Frontal cortex (tissue), 4 donors: Measurements from ENCODE around the gene NEBL. TPM values are rescaled to one million over a fixed set of nuclear protein-coding genes. Genes with fewer than 3 reads are reported as not detected.
"Not testable (repeated sequence)": the region's sequence is repeated elsewhere in the genome, so short reads cannot be mapped to it uniquely, and the experiment has no call there.

Experiments
- DNase-seq, 2 donors: peaks; one replicate each; pipeline ENCODE4 v3.0.0; 2012; ENCODE audit warnings: low spot score in 2 of 2
- FAIRE-seq: peaks from 2 replicates; lab custom pipeline; 2012; peaks lifted over from hg19 to GRCh38; lab: Jason Lieb, UNC
- total RNA-seq: library from RNA; depleted of rRNA; stranded (reverse); fragments of >200 nt; gene quantifications from one replicate; pipeline ENCODE4 v1.2.3, GENCODE V29; 2014
- donor health status: control.
- donor health status: control.
- donor health status: control.

Gene NEBL, protein sequence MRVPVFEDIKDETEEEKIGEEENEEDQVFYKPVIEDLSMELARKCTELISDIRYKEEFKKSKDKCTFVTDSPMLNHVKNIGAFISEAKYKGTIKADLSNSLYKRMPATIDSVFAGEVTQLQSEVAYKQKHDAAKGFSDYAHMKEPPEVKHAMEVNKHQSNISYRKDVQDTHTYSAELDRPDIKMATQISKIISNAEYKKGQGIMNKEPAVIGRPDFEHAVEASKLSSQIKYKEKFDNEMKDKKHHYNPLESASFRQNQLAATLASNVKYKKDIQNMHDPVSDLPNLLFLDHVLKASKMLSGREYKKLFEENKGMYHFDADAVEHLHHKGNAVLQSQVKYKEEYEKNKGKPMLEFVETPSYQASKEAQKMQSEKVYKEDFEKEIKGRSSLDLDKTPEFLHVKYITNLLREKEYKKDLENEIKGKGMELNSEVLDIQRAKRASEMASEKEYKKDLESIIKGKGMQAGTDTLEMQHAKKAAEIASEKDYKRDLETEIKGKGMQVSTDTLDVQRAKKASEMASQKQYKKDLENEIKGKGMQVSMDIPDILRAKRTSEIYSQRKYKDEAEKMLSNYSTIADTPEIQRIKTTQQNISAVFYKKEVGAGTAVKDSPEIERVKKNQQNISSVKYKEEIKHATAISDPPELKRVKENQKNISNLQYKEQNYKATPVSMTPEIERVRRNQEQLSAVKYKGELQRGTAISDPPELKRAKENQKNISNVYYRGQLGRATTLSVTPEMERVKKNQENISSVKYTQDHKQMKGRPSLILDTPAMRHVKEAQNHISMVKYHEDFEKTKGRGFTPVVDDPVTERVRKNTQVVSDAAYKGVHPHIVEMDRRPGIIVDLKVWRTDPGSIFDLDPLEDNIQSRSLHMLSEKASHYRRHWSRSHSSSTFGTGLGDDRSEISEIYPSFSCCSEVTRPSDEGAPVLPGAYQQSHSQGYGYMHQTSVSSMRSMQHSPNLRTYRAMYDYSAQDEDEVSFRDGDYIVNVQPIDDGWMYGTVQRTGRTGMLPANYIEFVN
- total RNA-seq: 64.0 TPM

DNA sequence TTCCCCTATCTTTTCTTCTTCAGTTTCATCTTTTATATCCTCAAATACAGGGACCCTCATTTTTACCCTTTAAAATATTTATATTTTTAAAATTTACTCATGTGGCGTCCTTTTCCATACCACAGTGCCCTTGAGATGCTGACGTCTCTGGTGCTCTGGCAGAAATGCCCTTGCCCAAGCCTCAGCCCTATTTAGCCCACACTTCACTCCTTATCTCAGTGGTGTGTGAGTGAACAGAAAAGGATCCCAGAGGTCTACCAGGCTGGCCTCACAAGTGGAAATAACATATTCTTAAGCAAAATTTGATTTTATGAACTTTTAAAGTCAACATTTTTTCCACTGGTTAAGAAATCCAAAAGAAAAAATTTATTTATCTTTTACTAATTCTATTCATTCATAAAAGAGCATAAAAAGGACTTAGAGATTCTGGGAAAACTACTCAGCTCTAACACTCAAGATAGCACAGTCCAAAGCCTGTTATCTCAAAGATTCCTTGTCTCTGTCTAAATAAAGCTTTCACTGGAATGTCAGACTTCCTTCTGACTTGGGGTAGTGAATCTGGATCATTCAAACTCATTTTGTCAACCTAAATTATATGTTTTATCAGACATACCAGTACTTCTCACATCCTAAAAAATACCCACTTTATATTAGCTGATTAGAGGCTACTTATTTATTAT lies at the start of gene NEBL:
Gene NEBL (minus strand): TSS at position 166 of the 680 bp plus-strand sequence. CDS start 106 bp downstream, at position 60.
- FAIRE-seq (no peak), DNase-seq (no peak)

DNA sequence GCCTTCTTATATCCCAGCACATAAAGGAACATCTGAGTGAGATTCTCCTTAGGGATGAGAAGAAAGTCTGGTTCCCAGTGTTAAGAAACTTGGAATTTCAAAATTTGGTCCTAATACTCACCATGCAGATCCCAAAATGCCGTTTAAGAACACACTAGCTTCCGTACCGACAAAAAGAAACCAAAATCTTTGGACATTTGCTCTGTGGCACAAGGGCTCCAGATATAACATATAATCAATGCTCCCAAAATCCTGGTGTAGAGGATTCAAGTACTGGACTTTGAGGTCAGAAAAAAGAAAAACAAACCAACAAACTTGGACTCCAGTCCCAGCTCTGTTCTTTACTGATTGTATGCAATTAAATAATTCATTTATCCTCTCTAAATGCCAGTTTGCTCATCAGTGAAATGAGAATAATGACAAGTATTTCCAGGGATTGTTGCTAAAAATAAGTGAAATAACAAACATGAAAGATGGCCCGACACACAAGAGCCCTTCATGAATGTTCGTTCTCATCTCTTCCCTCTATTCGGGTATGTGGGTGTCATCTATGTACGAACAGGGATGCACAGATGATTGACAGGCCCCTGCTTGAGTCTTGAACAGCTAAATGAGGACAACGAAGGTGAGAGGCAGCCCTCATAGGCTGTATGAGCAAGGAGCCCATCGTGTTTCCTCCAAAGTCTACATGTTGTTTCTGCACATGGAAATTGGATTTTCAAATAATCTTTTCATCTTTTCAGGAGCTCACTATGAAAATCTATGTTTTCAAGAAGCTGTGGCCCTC lies 48.6 kb upstream of the NEBL start:
- FAIRE-seq: no peak
- no peak for DNase-seq

DNA sequence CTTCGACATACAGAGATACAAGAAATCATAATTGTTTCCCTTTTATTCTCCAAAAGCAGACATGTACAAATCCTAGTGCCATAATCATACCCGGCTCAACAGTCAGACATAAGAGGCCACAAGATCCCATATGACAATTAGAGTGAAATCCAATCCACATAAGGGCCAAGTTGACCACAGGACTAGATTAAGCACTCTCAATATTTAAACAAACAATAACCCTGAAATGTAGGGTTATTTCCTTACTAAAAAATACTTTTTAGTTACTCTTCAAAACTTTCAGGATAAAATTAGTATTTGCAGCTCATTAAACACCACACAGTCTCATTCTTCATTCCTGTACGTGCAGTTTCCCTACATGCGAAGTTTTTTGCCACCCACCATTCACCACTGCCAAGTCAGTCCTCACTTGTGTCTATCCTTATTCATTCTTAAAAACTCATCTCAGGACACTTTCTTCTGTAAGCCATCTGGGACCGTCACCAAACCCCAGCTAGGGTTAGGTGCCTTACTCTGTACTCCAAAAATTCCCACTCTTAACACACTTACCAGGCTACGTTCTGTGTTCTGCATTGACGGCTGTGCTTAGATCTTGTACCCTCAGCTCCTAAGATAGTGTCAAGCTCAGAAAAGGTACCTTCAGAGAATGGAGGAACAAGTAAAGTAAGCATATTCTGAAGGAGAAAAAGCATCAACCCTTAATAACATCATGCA lies 47.8 kb upstream of the NEBL start:
- DNase-seq: no peak
- FAIRE-seq: no peak

DNA sequence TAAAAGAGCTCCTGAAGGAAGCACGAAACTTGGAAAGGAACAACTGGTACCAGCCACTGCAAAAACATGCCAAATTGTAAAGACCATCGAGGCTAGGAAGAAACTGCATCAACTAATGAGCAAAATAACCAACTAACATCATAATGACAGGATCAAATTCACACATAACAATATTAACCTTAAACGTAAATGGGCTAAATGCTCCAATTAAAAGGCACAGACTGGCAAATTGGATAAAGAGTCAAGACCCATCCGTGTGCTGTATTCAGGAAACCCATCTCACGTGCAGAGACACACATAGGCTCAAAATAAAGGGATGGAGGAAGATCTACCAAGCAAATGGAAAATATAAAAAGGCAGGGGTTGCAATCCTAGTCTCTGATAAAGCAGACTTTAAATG lies 42.3 kb upstream of the NEBL start:
- not testable (repeated sequence) for FAIRE-seq, DNase-seq

DNA sequence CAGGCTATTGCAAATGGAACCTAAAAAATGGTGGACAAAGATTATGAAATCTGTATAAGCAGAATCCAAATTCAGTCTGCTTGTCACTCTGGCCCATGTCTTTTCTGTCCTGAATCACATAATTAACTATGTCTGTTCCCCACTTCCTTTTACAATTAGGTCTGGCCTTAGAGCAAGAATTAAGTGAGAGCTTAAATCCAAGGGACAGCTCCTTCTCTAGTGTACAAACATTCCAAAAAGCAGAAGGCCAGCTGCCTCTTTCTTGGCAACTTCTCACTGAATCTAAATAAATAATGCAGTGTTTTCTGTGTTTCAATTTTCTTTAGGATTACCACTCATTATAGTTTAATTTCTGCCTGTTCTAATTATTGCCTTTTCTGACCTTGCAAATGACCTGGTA lies 39.3 kb upstream of the NEBL start:
- DNase-seq: no peak
- no peak for FAIRE-seq

DNA sequence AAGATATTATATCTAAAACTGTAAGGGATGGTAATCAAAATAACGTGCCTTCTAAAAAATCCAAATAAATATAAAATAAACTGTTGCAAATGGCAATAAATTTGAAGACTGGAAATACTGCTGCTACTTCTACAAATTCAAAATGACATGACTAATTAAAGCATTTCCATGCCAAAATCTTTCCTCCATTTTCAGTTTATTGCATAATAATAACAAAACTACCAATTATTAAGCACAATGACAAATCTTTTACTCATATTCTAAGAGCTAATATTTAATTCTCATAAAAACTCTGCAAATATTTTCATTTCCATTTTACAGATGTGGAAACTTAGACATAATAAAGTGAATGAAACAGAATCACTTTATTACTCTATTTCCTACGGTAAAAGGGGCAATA lies 38.8 kb upstream of the NEBL start:
- no peak for FAIRE-seq
- DNase-seq: no peak

DNA sequence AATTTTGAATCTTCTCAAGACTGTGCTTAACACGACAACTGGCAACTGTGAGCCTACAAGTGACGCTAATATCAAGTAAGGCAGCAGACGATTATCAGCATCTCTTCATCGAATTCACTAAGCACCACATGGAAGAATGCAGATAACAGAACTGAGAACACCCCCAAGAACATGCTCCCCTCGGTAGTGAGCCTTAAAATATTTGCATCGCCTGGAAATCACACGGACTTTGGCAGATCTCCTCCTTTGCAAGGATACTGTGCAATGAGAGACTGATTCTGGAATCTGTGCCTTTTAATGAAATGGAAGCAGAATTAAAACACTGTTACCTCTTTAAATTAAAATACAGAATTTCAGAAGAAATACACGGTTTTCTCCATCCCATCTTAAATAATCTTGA lies 38.2 kb upstream of the NEBL start:
- no peak for FAIRE-seq

DNA sequence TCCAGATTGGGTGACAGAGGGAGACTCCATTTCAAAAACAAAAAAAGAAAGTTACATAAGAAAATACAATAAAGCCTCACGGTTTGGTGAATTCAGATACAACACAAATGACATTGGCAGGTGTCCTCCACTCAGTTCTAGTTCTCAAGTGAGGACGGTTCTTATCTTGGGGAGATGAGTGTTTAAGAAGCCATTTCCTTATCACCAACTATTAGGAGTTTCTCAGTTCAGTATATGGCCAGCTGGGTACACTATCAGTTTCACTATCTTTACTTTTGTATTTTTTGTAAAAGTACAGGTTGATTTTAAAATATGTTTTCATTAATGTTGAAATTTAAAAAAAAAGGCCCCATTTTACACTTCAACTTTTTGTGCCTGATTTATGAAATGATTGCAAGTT lies 36.6 kb upstream of the NEBL start:
- DNase-seq: no peak
- FAIRE-seq: no peak

More for the DNA sequence above, 38.2 kb upstream of the NEBL start:
- no peak for DNase-seq

DNA sequence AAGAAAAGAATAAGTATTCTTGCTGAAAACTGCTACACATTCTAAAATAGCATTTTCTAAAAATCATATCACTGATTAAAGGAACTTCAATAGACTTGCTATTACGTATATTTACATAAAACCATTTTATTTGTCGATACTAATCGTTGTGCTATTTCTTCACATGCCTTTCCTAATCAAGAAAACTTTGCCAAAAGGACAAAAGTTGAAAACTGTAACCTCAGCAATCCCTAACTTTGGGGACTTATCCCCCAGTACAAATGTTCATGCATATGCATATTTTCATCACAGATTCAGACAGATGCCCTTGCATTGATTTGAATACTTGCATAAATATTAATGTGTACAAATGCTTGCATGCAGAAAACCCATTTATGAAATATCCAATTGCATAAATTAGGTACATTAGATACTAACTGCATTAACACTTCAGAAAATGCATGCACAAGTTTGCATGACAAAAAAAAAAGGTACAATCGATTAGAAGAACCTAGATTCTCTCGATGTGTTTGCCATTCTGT lies 35.6 kb upstream of the NEBL start:
- FAIRE-seq (no peak), DNase-seq (no peak)

DNA sequence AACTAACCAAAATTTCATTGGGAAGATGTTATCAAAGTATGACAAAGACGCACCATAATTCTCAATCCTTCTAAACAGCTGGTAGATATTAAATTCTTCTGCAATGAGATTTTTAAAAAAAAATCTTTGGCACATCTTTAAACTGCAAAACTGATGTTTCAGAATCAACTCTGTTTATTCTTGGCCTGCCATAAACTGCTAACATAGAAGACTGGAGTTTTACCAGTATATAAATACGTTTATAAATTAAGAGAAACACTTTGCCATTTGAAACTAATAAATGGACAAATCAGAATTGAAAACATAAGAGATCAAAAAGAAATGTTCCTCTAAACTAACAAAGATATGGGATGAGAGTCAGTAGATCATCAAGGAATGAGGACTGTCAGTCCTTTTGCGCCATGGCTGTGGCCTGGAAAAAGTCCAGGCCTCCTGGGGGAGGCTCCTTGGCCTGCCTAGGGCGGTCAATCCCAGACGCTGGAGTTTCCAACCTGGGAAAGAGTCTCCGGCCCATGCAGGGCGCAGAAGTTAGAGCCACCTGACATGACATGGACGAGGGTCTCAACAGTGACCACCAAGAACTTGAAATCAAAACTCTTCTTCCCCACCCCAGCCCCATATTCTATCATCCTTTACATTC lies 34.2 kb upstream of the NEBL start:
- DNase-seq (no peak), FAIRE-seq (no peak)

DNA sequence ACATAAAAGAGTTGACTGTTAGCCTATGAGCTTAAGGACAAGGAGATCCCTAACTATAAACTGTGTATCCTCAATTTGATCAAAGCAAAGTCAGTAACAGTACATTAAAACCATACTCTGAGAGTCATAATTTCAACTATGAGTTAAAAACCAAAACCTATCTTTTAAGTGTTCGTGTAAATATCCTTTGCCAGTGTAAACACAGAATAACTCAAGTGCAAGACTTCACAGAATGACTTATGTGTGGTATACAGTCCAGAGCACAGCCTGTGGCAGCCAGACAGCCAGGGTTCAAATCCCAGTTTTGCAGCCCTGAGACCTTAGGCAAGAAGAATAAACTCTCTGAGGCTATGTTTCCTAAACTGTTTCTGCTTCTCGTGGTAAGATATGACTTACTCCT lies 30.3 kb upstream of the NEBL start:
- DNase-seq: no peak
- no peak for FAIRE-seq

DNA sequence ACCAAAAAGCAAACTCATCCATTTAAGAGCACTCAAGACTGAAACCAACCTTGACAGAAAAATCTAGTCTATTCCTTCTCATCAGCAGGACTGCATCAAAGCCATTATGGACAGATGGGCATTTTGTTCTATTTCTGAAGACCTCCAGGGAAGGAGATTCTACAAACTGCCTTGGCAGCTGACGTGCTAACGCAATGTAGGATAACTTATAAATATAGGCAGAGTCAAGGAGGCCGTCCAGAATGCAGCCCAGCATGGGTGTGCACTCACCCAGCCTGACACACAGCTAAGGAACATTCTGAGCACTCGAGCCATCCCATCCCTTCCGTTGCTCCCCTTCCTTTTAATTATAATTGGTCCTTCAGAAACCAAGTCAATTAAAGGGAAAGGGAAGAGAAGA lies 25.3 kb upstream of the NEBL start:
- DNase-seq (no peak), FAIRE-seq (no peak)

DNA sequence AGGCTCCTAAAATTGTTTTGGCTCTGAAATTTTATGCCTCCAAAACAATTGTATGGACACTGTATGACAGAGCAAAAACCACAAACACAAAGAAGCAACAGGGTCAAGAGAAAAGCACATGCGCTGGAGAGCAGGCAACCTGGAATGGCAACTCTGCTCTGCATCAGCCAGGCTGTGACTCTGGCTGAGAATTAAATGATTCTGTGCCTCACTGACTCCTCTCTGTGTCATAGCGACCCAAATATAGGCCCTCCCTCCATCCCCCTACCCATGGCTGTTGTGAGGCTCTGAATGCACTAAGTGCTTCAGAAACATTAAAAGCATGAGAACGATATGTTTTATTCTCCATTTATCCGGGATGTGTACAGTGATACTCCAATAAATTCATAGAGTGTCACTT lies 24.9 kb upstream of the NEBL start:
- DNase-seq (no peak), FAIRE-seq (no peak)

DNA sequence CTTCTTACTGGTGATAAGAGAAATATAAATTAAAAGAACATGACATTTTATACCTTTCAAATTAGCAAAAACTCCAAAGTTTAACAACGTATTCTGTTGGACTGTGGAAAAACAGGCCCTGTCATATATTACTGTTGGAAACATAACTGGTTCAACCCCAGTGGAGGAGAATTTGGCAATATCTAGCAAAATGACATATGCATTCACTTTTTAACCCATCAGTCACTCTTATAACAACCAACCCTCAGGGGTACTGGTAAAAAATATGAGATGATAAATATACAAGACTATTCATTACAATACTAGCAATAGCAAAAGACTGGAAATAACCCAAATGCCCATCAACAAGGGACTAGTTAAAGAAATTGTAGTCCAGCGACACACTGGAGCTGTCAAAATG lies 22.9 kb upstream of the NEBL start:
- DNase-seq (no peak), FAIRE-seq (no peak)

DNA sequence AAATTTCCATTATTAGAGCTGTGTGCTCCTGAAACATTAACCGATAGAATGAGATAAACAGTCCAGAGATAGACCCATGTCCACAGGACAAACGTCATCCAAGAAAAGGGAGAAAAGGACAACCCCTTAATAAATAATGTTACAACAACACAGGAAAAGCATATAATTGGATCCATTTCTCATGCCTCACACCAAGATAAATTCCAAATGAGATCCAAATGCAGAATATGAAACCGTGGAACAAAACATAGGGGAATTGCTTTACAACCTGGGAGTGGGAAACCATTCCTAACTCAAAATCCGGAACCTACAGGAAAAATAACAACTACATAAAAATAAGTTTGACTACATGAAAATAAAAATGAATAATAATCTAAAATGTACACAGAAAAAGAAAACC lies 22.4 kb upstream of the NEBL start:
- FAIRE-seq (no peak), DNase-seq (no peak)

DNA sequence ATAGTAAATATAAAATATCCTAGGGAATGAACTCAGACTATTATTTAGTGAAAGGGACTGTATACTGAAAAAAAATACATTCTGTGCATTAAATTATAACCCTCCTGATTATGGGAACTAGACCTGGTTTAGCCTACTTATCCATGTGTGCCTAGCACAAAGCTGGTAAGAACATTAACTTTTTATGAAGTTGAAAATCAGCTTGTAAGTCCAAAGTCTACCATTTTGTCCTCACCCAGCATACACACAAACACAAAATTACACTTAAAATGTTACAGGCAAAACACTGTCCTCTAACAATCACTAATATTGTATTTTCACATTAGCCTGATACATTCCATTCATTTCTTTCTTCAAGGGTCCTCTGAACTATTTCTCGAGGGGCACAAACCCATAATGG lies 19.9 kb upstream of the NEBL start:
- no peak for FAIRE-seq

DNA sequence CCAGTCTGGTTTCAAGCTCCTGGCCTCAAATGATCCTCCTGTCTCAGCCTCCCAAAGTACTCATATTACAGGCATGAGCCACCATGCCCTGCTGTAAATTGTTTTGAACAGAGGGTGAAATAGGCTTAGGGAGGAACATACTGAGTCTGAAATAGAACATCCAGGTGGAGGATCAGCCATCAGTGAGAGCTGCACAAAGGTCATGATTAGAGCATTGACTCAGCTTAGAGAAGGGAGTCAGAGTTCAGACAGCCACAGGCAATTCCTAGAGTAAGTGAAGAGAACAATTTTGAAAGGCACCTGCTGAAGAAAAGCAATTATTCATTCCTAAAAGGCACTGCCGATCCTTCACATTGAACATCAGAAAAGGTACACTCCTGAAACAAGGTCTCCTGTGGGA lies 15.9 kb upstream of the NEBL start:
- FAIRE-seq (no peak), DNase-seq (no peak)

More for the DNA sequence above, 19.9 kb upstream of the NEBL start:
- DNase-seq: no peak

DNA sequence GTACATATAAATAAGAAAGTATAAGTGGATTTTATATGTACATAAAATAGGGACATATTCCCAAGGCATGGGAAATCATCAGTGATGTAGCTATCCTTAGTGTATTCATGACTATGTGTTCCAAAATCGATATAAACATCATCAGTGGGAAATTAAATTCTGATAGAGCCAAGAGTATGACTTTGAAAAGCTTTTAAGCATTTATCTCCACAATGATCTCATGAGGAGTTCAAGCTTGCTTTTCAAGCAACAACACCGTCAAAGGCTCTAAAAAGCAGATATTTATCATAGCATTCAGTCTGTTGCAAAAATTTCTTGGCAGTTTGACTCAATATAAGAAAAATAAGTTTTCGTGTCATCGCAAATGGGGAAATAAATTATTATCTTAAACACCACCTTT lies 14.5 kb upstream of the NEBL start:
- DNase-seq: no peak
- no peak for FAIRE-seq
